ENCODE measurements around the gene FKBP2.
A peak's percentile ranks its signal among the peaks of the same experiment; 100 is the strongest.

DNA sequence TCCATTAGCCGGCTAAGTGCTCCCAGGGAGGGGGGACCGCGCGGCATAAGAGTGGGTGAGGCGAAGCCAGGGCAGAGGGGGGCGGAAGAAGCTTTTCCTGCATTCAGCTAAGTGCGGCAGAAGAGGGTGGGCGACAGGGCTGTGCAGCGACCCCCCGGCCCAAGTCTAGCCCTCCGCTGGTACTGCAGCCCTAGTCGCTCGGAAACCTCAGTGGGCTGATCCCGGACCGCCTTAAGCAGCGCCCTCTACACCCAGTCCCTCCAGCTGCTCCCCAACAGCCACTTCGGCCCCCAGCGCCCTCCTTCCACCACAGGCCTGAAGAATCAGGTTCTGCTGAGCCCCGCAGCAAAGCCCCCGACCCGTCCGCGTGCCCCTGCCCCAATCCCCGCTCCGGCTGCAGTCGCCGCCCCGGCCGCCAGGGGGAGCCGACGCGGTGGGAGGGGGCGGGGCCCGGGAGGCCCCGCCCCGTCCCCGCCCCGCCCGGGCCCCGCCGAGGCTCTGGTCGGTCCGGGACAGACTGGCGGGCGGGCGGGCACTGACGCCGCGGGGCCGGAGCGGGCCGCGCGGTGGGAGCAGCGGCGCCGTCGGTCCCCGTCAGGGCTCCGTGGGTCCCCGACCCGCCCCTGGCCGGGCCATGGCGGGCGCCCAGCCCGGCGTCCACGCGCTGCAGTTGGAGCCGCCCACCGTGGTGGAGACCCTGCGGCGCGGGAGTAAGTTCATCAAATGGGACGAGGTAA is 10.3 kb downstream of the FKBP2 start, which contains the start of gene PLCB3:
- TF ChIP-seq, protein P1, sequence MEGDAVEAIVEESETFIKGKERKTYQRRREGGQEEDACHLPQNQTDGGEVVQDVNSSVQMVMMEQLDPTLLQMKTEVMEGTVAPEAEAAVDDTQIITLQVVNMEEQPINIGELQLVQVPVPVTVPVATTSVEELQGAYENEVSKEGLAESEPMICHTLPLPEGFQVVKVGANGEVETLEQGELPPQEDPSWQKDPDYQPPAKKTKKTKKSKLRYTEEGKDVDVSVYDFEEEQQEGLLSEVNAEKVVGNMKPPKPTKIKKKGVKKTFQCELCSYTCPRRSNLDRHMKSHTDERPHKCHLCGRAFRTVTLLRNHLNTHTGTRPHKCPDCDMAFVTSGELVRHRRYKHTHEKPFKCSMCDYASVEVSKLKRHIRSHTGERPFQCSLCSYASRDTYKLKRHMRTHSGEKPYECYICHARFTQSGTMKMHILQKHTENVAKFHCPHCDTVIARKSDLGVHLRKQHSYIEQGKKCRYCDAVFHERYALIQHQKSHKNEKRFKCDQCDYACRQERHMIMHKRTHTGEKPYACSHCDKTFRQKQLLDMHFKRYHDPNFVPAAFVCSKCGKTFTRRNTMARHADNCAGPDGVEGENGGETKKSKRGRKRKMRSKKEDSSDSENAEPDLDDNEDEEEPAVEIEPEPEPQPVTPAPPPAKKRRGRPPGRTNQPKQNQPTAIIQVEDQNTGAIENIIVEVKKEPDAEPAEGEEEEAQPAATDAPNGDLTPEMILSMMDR (IDR thresholded peaks at IDR 0.05), result peak; percentile 64 to 90 (median 71)
- TF ChIP-seq POLR2AphosphoS5 (IDR thresholded peaks at IDR 0.05) (peak in 2 of 4 donors; percentile 39 to 43), POLR2A (IDR thresholded peaks at IDR 0.05) (no peak)

Data from sigmoid colon (tissue), 4 donors.